Measurements from ENCODE around the gene DIO3. TPM values are rescaled to one million over a fixed set of nuclear protein-coding genes. Genes with fewer than 3 reads are reported as not detected.
"Not testable (repeated sequence)": the region's sequence is repeated elsewhere in the genome, so short reads cannot be mapped to it uniquely, and the experiment has no call there.

The DIO3 gene
- polyA plus RNA-seq, 12 donors, result 1.3 to 6.8 (median 4.3) TPM; not detected in 1

DNA sequence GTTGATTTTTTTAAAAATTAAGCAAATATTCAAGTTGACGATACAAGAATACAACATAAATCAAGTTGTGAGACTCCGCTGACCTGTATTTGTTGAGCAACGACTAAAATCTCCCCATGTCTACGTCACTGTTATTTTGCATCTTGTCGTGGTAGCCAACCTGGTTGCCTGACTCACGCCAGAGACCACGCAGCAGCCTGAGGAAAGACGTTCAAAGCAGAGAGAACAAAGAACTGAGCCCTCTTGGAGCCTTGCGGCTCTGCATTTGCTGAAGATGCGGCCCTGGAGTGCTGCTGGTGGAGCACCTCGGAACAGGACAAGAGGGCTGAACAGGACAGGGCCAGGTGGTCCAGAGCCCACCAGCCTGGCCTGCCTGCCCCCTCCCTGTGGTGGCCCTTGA is 21.4 kb upstream of the DIO3 start:
- no peak for DNase-seq

GRCh38 chr14:101540481-101541462 is 20.5 kb upstream of the DIO3 start:
- no peak for DNase-seq

- no peak for DNase-seq
These were observed 18.9 kb upstream of the DIO3 start for GRCh38 chr14:101542391-101542790.

- DNase-seq, result no peak
These were observed 17.5 kb upstream of the DIO3 start for GRCh38 chr14:101543814-101544213.

- no peak for DNase-seq
These were observed 16.7 kb upstream of the DIO3 start for GRCh38 chr14:101544550-101544949.

- DNase-seq, result no peak
These were observed 14.6 kb upstream of the DIO3 start for GRCh38 chr14:101546706-101547105.

DNA sequence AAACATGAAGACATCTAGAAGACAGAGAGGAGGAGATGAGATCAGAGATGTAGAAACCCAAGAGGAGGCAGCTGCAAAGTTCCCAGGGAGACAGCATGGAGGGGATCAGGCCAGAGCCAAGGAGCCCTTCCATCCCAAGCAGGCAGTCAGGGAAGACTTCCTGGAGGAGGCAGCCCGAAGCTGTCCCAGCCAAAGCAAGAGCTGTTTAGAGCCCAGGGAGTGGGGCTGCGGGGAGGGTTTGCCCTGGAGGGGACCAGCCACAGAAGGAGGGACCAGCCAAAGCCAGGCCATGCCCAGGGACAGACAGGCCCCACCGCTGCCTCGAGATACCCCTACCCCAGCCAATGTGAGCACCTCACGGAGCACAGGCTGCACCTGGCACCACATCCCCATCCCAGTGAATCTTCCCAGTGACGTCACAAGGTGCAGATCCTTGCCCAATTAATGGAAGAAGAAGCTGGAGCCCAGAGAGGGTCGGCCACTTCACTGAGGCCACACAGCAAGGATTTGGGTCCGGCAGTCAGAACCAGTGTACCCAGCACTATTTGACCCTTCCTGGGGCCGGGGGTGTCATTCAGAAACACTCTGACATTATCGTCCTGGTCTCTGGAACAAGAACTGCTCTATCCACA is 14.1 kb upstream of the DIO3 start:
- no peak for DNase-seq

- DNase-seq, result no peak
These were observed 13.2 kb upstream of the DIO3 start for GRCh38 chr14:101547961-101548669.

GRCh38 chr14:101548710-101549109 is 12.6 kb upstream of the DIO3 start:
- DNase-seq, result no peak

DNA sequence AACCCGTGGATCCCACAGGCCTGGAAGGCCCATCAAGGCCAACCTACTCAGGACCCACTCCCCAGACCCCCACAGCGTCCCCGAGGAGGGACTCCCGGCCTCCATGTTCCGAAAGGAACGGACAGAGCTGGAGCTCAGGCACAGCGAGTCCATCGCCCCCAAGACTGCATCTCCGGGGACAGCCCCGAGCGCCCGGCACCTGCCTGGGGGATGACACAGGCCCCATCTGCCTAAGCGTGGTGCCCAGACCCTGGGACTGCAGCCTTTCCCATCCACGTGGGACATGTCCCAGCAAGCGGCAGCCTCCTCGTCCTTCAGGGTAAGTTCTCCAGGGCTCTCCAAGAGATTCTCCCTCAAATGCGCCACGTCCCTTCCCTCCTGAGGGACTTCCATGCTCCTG is 12.1 kb upstream of the DIO3 start:
- DNase-seq, result no peak

DNA sequence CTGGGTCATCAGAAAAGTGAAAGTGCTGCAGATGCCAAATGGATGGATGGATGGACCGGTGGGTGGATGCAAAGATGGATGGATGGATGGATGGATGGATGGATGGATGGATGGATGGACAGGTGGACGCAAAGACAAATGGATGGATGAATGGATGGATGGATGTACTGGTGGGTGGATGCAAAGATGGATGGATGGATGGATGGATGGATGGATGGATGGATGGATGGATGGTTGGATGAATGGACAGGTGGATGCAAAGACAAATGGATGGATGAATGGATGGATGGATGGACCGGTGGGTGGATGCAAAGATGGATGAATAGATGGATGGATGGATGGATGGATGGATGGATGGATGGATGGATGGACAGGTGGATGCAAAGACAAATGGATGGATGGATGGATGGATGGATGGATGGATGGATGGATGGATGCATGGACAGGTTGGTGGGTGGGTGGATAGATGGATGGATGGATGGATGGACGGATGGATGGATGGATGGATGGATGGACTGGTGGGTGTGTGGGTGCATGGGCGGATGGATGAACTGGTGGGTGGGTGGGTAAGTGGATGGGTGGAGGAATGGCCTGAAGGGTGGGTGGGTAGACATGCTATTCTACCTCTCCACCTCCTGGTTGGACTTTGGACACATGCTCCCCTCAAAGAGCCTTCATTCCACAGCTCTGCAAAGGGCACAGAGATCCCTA is 10.9 kb upstream of the DIO3 start:
- DNase-seq, result not testable (repeated sequence)

- no peak for DNase-seq
These were observed 9.3 kb upstream of the DIO3 start for GRCh38 chr14:101551729-101552595.

DNA sequence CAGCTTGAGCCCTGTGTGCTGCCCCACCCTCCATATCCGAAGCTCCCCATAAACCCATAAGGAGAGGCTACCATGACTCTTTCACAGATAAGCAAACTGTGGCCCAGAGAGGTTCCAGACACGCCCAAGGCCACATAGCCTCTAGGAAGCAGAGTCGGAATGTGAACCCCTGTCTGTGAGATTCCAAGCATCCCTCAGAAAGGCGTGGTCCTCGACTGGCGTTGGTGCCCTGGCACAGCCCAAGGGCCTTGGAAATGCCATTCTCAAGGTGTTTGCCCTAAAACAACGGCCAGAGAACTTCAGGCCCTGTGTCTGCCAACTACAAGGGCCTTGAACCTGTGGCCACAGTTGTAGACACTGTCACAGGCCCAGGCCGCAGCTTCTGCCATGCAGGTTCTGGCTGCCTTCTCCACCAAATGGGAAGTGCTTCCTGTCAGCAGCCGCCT is 8.5 kb upstream of the DIO3 start:
- DNase-seq, result no peak

GRCh38 chr14:101553393-101553792 is 7.9 kb upstream of the DIO3 start:
- no peak for DNase-seq

GRCh38 chr14:101553931-101554330 is 7.4 kb upstream of the DIO3 start:
- no peak for DNase-seq

DNA sequence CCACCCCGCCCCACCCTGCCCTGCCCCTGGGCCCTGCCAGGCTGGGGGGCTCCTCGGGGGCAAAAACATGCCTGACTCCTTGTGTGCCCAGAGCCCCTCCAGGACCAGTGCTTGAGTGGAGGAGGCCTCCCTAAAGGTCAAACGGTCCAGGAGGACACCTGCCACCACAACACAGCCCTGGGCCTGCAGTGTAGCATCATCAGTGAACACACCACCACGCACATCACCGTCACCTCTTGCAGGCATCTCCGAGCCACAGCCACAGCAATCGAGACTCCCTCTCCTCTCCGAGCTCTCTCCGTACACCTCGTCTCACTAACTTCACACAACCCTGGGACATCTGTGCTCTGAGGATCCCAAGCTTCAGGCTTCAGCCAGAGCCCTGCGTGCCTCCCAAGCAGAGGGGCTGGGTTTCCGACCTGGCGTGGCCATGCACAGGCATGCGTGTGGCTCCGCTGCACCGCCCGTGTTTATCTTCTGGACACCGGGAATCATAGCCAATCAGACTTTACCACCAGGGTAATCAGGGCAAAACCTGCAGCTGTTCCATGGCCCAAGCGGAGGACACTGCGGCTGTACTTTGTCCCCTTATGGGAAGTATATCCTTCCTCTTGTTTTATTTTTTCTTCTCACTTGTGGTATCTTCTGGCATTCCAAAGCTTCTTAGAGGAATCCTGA is 6.2 kb upstream of the DIO3 start:
- DNase-seq, result no peak

DNA sequence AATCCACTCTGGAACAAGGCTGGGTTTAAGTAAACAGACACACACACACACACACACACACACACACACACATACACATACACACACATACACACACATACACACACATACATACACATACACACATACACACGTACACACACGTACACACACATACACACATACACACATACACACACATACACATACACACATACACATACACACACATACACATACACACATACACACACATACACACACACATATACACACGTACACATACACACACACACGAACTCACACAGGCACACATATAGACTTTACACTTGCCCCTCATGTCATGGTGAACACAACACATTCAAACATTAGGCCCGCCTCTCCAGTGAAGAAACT is 5.6 kb upstream of the DIO3 start:
- not testable (repeated sequence) for DNase-seq

DNA sequence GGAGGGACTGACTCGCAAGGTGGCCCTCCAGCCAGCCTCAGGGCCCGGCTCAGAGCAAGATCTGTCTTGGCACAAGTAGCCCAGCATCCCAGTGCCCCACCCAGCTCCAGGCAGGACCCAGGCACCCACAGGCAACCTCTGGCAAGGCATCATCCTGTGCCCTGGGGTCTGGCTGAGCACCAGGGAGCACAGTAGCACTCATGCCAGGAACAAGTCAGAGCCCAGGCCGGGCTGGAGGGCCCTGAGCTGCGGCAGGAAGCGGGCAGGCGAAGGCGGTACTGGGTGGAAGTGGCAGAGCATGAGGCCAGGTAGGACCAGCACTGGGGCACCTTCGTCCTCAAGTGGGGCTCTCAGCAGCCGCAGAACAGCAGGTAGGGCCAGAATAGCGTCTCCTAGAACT is 5.2 kb upstream of the DIO3 start:
- DNase-seq, result no peak

DNA sequence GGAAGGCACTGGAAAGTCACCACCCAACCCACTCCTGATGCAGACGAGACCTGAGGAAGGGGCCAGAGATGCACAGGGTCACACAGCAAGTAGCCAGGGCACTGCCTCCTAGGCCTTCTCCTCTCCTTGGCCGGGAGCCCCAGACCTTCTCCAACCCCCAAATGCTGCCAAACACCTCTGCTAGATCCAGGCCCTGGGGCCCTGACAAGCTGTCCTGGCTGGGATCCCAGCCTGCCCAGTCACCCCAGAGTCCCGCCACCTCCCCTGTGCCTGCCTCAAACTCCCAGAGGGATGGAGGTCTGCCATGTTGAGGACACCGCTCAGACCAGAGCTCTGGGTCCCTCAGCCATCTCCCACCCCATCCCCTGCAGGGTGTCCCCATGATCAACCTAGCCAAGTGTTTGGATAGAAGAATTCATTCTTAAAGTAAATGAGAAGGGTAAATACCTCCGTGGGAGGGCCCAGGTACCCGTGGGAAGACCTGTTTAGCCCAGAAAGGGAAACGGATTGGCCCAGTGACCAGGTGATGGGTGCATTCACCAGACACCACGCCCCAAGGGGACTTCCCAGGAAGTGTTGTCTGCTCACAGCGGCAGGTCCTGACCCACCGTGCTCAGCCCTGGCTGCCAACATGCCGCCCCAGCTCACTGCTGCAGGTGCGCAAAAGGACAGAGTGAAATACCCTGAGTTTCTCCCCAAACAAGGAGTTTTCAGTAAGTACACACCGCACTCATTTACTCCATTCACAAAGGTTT is 4.6 kb upstream of the DIO3 start:
- no peak for DNase-seq

- no peak for DNase-seq
These were observed 4.0 kb upstream of the DIO3 start for GRCh38 chr14:101557321-101557695.
